Smooth muscle cell (in vitro differentiated cells): ENCODE data around the gene GALC. TPM values are rescaled to one million over a fixed set of nuclear protein-coding genes. Genes with fewer than 3 reads are reported as not detected.

Source experiments
- DNase-seq: peaks from one replicate; lab custom pipeline; 2025; ENCODE audit not compliant: unreplicated experiment; lab: John Stamatoyannopoulos, UW
- H2AFZ ChIP-seq: fragments of 200-600 bp; sonication (generic); 2 replicates; pipeline ENCODE4 v1.6.0; 2016; ENCODE audit warnings: antibody characterized with exemption, low read depth, mild to moderate bottlenecking
- H3F3A ChIP-seq: fragments of 200-600 bp; sonication (generic); 2 replicates; pipeline ENCODE4 v1.6.0; 2017; ENCODE audit warnings: antibody characterized with exemption, low read depth
- H3K27ac ChIP-seq: fragments of 200-600 bp; sonication (generic); 2 replicates; pipeline ENCODE4 v1.5.1; 2016; ENCODE audit warnings: low read depth, mild to moderate bottlenecking
- H3K27me3 ChIP-seq: fragments of 200-600 bp; sonication (generic); 2 replicates; pipeline ENCODE4 v1.6.1; 2016; ENCODE audit warnings: low read depth, mild to moderate bottlenecking
- H3K36me3 ChIP-seq: fragments of 200-600 bp; sonication (generic); 2 replicates; pipeline ENCODE4 v1.5.1; 2016; ENCODE audit warnings: low read depth
- H3K4me1 ChIP-seq: fragments of 200-600 bp; sonication (generic); 2 replicates; pipeline ENCODE4 v1.5.1; 2016; ENCODE audit warnings: low read depth
- H3K4me2 ChIP-seq: fragments of 200-600 bp; sonication (generic); 2 replicates; pipeline ENCODE4 v1.6.0; 2016; ENCODE audit warnings: mild to moderate bottlenecking
- H3K4me3 ChIP-seq: fragments of 200-600 bp; sonication (generic); 2 replicates; pipeline ENCODE4 v1.5.1; 2016; ENCODE audit warnings: mild to moderate bottlenecking
- H3K79me2 ChIP-seq: fragments of 200-600 bp; sonication (generic); 2 replicates; pipeline ENCODE4 v1.6.0; 2016; ENCODE audit warnings: low read depth, mild to moderate bottlenecking
- H3K9ac ChIP-seq: fragments of 200-600 bp; sonication (generic); 2 replicates; pipeline ENCODE4 v1.6.0; 2016; ENCODE audit warnings: low read depth
- H3K9me3 ChIP-seq: fragments of 200-600 bp; sonication (generic); replicated peaks from 2 replicates; pipeline ENCODE4 v1.5.1; 2016; ENCODE audit warnings: low read depth
- H4K20me1 ChIP-seq: fragments of 200-600 bp; sonication (generic); 2 replicates; pipeline ENCODE4 v1.6.0; 2016; ENCODE audit warnings: low read depth
- WGBS: methylation state at CpG from one replicate; pipeline ENCODE4 v1.1.7; 2016; ENCODE audit warnings: low lambda C conversion rate; 5-methylcytosine and 5-hydroxymethylcytosine counted together
- polyA plus RNA-seq: library from polyadenylated mRNA; unstranded; fragments of >200 nt; fragmentation: Nextera tagmentation; extraction: Ambion mirVana; gene quantifications from 2 replicates; pipeline ENCODE4 v1.2.1, GENCODE V29; 2016
- total RNA-seq: library from RNA; depleted of rRNA; stranded (reverse); fragments of >200 nt; gene quantifications from 2 replicates; pipeline ENCODE4 v1.2.3, GENCODE V29; 2014
- TF ChIP-seq, protein P1 (sequence below): fragments of 200-600 bp; sonication (generic); IDR thresholded peaks from 2 replicates; pipeline ENCODE4 v1.5.1; 2017; ENCODE audit warnings: borderline replicate concordance, mild to moderate bottlenecking, antibody characterized with exemption; ENCODE audit not compliant: insufficient read depth, poor library complexity, severe bottlenecking

Gene GALC
- total and polyA plus RNA-seq, 2 experiments from 2014 or later, result 18.6 to 31.0 TPM

DNA sequence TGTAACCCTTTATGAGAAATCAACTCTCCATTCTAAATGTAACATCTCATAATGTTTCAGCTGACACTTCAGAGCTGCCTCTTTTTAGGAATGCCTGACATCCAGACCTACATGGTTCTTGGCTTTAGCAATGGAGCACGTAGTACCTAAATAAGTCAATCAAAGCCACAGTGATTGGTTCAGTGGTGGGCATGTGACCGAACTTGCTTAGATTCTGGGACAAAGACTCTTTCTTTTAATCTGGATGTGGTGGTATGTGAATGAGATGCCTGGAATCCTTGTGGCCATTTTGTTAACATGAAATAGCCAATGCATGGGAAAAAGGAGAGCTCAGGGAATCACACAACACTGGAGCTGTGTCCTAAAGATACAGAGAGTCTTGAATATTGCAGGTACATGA is 23.8 kb upstream of the GALC start:
- Histone ChIP-seq H3K27me3 (no peaks in the 10 kb centered on the region), H3K9ac (peak overlapping the region; percentile 27), H3K36me3 (no peaks in the 10 kb centered on the region), H2AFZ (peak overlapping the region; percentile 91), H3K4me3 (no peak overlapping the region), H3K4me1 (peaks cover 12% of the 10 kb centered on the region), H3K27ac (peak overlapping the region; percentile 89), H3F3A (peaks cover 4% of the 10 kb centered on the region), H3K9me3 (no peaks in the 10 kb centered on the region), H3K4me2 (peak overlapping the region; percentile 50), H3K79me2 (no peaks in the 10 kb centered on the region), H4K20me1 (no peaks in the 10 kb centered on the region)
- WGBS, result 89% methylated on average over 2 of the region's 2 CpGs
- no peak for DNase-seq
- TF ChIP-seq, protein P1, sequence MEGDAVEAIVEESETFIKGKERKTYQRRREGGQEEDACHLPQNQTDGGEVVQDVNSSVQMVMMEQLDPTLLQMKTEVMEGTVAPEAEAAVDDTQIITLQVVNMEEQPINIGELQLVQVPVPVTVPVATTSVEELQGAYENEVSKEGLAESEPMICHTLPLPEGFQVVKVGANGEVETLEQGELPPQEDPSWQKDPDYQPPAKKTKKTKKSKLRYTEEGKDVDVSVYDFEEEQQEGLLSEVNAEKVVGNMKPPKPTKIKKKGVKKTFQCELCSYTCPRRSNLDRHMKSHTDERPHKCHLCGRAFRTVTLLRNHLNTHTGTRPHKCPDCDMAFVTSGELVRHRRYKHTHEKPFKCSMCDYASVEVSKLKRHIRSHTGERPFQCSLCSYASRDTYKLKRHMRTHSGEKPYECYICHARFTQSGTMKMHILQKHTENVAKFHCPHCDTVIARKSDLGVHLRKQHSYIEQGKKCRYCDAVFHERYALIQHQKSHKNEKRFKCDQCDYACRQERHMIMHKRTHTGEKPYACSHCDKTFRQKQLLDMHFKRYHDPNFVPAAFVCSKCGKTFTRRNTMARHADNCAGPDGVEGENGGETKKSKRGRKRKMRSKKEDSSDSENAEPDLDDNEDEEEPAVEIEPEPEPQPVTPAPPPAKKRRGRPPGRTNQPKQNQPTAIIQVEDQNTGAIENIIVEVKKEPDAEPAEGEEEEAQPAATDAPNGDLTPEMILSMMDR, result no peak

DNA sequence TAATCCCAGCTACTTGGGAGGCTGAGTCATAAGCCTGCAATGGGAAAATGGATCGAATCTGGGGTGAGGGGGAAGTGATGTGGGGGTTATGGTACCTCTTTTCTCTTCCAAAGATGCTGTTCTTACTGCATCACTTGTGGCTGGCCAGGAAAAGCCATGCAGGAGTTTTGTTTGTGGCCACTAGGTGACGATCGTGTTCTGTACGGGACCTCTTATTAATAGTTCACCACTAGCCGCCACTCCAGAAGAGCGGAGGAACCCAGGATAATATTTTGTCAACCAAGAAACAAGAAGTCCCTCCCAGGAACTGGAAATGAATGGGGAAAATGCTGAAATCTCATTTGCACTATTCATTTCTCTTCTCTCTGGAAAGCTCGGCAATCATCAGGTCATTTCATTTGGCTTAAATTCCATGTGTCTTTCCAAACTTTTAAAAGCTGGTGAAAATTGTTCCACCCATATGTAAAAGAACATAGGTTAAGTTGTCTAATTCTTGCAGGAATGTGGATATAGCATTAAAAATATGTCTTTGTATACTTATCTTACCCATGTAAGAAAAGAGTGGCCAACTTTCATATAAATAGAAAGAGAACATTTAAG is 20.9 kb upstream of the GALC start:
- Histone ChIP-seq H3K79me2 (no peaks in the 10 kb centered on the region), H3K4me1 (peaks cover 12% of the 10 kb centered on the region), H3K36me3 (no peaks in the 10 kb centered on the region), H2AFZ (peak overlapping the region; percentile 77), H3K4me2 (peak overlapping the region; percentile 55), H3K27me3 (no peaks in the 10 kb centered on the region), H3K4me3 (no peak overlapping the region), H3K27ac (no peak overlapping the region), H3K9ac (no peak overlapping the region), H4K20me1 (no peaks in the 10 kb centered on the region), H3K9me3 (no peaks in the 10 kb centered on the region), H3F3A (peaks cover 4% of the 10 kb centered on the region)
- WGBS, result 8% methylated on average over 7 of the region's 7 CpGs
- DNase-seq, result peak; percentile 6
- TF ChIP-seq, protein P1, result peak; percentile 77

DNA sequence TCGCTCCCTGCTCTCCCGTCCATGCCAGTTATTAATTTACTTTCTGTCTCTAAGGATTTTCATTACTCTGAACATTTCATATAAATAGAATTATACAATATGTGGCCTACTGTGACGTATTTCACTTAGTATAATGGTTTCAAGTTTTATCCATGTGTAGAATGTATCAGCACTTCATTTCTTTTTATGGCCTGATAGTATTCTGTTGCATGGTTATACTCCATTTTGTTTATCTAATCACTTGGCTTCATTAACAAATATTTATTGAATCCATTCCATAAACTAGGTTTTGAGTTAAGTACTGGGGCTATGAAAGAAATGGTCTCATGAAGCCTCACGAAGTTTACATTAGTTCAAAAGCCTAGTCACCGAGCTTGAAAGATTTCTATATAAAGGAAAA is 19.5 kb upstream of the GALC start:
- Histone ChIP-seq H3K27me3 (no peaks in the 10 kb centered on the region), H3K79me2 (no peaks in the 10 kb centered on the region), H4K20me1 (no peaks in the 10 kb centered on the region), H3K4me3 (no peak overlapping the region), H3K9me3 (no peaks in the 10 kb centered on the region), H3F3A (no peaks in the 10 kb centered on the region), H3K4me1 (peaks cover 7% of the 10 kb centered on the region), H3K27ac (no peak overlapping the region), H2AFZ (no peak overlapping the region), H3K4me2 (no peak overlapping the region), H3K9ac (no peak overlapping the region), H3K36me3 (no peaks in the 10 kb centered on the region)
- WGBS, result 90% methylated on average over 5 of the region's 5 CpGs
- TF ChIP-seq, protein P1, result no peak
- DNase-seq, result no peak

DNA sequence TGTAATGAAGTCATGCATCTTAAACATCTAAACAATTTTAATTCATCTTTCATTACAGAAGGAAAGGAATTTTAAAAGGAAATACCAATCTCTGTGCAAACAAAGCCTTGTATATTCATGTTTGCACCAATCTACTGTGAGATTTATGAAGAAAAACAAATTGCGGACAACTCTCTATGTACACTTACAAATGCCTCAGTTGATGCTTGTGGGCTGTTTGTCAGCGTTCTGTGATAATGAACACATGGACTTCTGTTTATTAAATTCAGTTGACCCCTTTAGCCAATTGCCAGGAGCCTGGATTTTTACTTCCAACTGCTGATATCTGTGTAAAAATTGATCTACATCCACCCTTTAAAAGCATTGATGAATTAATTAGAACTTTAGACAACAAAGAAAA is 17.3 kb upstream of the GALC start:
- Histone ChIP-seq H3K4me2 (no peak overlapping the region), H2AFZ (no peak overlapping the region), H3F3A (no peaks in the 10 kb centered on the region), H4K20me1 (no peaks in the 10 kb centered on the region), H3K4me3 (no peak overlapping the region), H3K27me3 (no peaks in the 10 kb centered on the region), H3K36me3 (no peaks in the 10 kb centered on the region), H3K9me3 (no peaks in the 10 kb centered on the region), H3K4me1 (no peaks in the 10 kb centered on the region), H3K27ac (no peak overlapping the region), H3K9ac (no peak overlapping the region), H3K79me2 (no peaks in the 10 kb centered on the region)
- WGBS, result 92% methylated on average over 2 of the region's 2 CpGs
- TF ChIP-seq, protein P1, result no peak
- DNase-seq, result no peak
